Esophagus (tissue), 2 donors: Measurements from ENCODE around the gene GRK5. TPM values are rescaled to one million over a fixed set of nuclear protein-coding genes. Genes with fewer than 3 reads are reported as not detected.

ENCODE experiments used
- H3K27ac ChIP-seq, 2 donors: one replicate each; pipeline ENCODE4 v1.5.1; 2013; ENCODE audit warnings: low read depth in 2 of 2, mild to moderate bottlenecking in 2 of 2, inconsistent platforms in 1 of 2, low read length in 1 of 2, moderate library complexity in 1 of 2
- H3K27me3 ChIP-seq, 2 donors: one replicate each; pipeline ENCODE4 v1.6.1; 2013; ENCODE audit warnings: low read length in 2 of 2, control low read depth in 1 of 2, mild to moderate bottlenecking in 1 of 2; ENCODE audit not compliant: insufficient read depth in 2 of 2, control insufficient read depth in 1 of 2
- H3K36me3 ChIP-seq, 2 donors: one replicate each; pipeline ENCODE4 v1.6.1; 2013; ENCODE audit warnings: low read length in 1 of 2; ENCODE audit not compliant: control insufficient read depth in 2 of 2, insufficient read depth in 2 of 2
- H3K4me1 ChIP-seq, 2 donors: one replicate each; pipeline ENCODE4 v1.6.1; 2013; ENCODE audit warnings: low read length in 1 of 2; ENCODE audit not compliant: control insufficient read depth in 2 of 2, insufficient read depth in 2 of 2
- H3K4me3 ChIP-seq, 2 donors: one replicate each; pipeline ENCODE4 v1.5.1; 2013; ENCODE audit warnings: low read length in 2 of 2, mild to moderate bottlenecking in 2 of 2, low read depth in 1 of 2, moderate library complexity in 1 of 2
- H3K9me3 ChIP-seq, 2 donors: one replicate each; pipeline ENCODE4 v1.6.1; 2013; ENCODE audit warnings: mild to moderate bottlenecking in 2 of 2, low read depth in 1 of 2, low read length in 1 of 2, moderate library complexity in 1 of 2; ENCODE audit not compliant: control insufficient read depth in 2 of 2, insufficient read depth in 1 of 2
- WGBS, 2 donors: extraction: QIAGEN DNeasy Blood & Tissue Kit; methylation state at CpG; one replicate each; pipeline ENCODE4 v1.1.7; 2013; 5-methylcytosine and 5-hydroxymethylcytosine counted together
- polyA plus RNA-seq, 2 donors: library from polyadenylated mRNA; stranded (reverse); fragments of 200-250 nt; gene quantifications; one replicate each; pipeline ENCODE4 v1.2.3, GENCODE V29; 2013
- donor health status: healthy with polysubstance abuse.
- donor health status: Bipolar disorder and iron deficiency.

Gene GRK5
- polyA plus RNA-seq, 2 donors = 3.1 to 5.2 TPM

DNA sequence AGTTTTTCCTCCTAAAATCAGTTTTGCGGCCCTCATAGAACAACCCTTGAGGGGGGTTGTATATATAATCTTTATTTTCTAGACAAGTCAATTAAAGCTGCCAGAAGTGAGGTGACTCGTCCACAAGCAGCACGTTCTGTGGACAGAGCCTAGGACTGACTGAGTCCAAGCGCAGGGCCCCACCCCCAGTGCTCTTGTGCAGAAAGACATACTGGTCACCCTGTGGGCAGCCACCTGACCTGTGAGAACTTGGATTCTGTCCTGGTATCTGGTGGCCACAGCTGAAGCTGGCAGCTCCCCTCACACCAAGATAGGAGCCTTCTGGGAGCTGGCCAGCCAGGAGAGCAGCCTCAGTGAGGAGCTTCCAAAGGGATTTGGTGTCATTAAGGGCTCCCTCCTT, 89.3 kb downstream of the GRK5 start:
- Histone ChIP-seq H3K9me3 (no peaks in the 10 kb centered on the region), H3K4me1 (no peaks in the 10 kb centered on the region), H3K36me3 (no peaks in the 10 kb centered on the region), H3K27me3 (no peaks in the 10 kb centered on the region), H3K4me3 (no peak overlapping the region), H3K27ac (no peak overlapping the region)
- 82 to 90% methylated on average over 4 of the region's 4 CpGs for WGBS, 2 donors

DNA sequence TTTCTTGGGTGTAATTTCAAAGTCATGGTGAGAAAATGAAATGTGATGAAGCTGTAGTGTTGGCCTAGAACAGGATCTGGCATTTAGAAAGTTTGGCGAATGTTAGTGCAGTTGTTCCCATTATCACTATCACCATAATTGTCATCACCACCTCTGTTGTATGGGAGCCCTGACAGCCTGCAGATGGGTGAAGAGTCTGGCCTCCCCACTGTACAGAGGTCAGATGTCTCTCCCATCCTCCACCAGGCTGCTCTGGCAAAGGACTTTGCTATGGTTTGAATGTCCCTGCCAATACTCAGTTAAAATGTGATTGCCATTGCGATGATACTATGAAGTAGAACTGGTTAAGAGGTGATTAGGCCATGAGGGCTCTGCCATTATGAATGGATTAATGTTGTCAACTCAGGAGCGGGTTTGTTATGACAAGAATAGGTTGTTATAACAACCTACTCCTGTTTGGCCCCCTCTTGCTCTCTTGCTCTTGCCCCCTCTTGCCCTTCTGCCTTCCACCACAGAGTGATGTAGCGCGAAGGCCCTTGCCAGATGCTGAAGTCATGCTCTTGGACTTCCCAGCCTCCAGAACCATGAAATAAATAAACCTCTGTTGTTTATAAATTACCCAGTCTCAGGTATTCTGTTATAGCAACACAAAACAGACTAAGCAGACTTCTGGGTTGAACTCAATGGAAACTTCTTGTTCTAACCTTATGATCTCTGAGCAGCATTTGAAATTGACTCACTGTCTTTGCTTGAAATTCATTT, 90.0 kb downstream of the GRK5 start:
- H3K27ac ChIP-seq = no peak overlapping the region
- 78 to 80% methylated on average over 5 of the region's 5 CpGs for WGBS, 2 donors

DNA sequence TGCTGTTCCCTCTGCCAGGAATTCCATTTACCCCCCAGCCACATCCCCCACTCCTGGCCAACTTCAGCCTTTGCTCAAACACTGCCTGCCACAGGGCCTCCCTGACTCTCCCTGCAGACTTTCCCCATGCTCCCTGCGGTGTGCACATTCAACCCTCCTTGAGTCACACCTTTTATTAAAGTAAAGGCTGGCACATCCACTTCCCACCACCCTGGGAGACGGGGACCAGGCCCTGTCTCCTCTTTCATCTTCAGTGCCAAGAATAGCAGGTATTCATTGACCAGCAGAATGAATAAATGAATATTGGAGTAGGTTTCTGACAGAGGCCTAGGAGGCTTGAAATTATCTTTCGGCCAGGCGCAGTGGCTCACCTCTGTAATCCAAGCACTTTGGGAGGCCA, 91.4 kb downstream of the GRK5 start:
- Histone ChIP-seq H3K27ac (no peak overlapping the region), H3K4me1 (peaks cover 0 to 3% of the 10 kb centered on the region in 2 donors), H3K4me3 (no peak overlapping the region), H3K27me3 (no peaks in the 10 kb centered on the region), H3K36me3 (no peaks in the 10 kb centered on the region), H3K9me3 (no peaks in the 10 kb centered on the region)
- WGBS, 2 donors = 82 to 86% methylated on average over 4 of the region's 4 CpGs

More for the DNA sequence above, 90.0 kb downstream of the GRK5 start:
- H3K36me3 ChIP-seq = no peaks in the 10 kb centered on the region
- no peaks in the 10 kb centered on the region for H3K27me3 ChIP-seq
- H3K9me3 ChIP-seq = no peaks in the 10 kb centered on the region
- H3K4me1 ChIP-seq = no peaks in the 10 kb centered on the region
- no peak overlapping the region for H3K4me3 ChIP-seq

DNA sequence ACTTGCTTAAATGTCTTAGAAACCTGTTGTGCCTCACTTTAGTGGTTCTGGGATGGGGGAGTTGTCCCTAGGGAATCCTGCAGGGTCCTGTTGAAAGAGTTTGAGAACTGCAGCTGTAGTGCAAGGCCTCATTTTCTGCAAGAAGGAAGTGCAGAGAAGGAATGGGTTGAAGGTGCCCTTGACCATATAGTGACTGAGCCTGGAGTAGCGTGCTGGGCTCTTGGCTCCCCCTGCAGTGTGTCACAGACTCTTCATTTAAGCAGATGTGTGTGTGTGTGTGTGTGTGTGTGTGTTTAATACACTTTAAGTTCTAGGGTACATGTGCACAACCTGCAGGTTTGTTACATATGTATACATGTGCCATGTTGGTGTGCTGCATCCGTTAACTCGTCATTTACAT, 92.2 kb downstream of the GRK5 start:
- no peaks in the 10 kb centered on the region for H3K9me3 ChIP-seq
- peaks cover 0 to 8% of the 10 kb centered on the region in 2 donors for H3K4me1 ChIP-seq
- H3K27me3 ChIP-seq = no peaks in the 10 kb centered on the region
- H3K36me3 ChIP-seq = no peaks in the 10 kb centered on the region
- H3K27ac ChIP-seq = no peak overlapping the region
- 71 to 82% methylated on average over 3 of the region's 3 CpGs for WGBS, 2 donors
- no peak overlapping the region for H3K4me3 ChIP-seq

DNA sequence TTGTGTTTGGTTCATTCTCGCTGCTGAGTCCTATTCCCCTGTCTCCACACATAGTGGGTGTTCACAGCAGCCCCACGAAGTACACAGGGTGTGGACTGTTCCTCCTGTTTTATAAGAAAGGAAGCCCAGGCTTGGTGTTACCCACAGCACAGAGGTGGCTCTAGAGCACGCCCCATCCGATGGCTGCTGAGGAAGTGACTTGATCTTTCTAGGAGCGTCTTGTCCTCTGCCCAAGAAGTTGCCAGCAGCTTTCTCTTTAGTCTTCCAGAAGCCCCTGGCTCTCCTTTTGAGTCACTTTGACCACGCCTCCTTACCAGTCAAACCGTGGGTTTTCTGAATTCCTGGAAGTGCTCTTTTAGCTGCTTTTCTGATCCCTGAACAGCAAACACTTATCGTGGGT, 94.0 kb downstream of the GRK5 start:
- no peak overlapping the region for H3K4me3 ChIP-seq
- no peaks in the 10 kb centered on the region for H3K27me3 ChIP-seq
- peaks cover 0 to 11% of the 10 kb centered on the region in 2 donors for H3K4me1 ChIP-seq
- no peaks in the 10 kb centered on the region for H3K9me3 ChIP-seq
- peak overlapping the region; percentile 12 to 34 for H3K27ac ChIP-seq
- WGBS, 2 donors = 51 to 60% methylated on average over 8 of the region's 8 CpGs
- no peaks in the 10 kb centered on the region for H3K36me3 ChIP-seq

DNA sequence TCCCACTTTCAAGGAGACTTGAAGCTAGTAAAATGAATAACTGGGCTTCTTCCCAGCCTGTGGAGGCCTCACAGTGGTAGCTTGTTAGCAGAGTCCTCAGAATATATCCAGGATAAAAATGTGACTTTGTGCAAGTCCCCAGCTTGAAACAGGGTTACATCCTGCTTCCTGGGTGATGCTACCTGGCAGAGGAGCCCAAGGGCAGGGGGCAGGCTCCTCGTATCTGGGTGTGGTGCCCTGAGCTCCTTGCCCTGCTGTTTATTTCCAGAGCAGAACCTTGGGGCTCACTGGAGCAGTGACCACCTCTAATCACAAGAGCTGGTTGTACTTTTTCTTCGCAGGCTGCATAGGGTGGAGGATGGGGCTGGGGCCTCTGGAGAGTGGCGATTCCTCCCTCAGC, 94.8 kb downstream of the GRK5 start:
- H3K27me3 ChIP-seq = no peaks in the 10 kb centered on the region
- H3K36me3 ChIP-seq = no peaks in the 10 kb centered on the region
- H3K9me3 ChIP-seq = no peaks in the 10 kb centered on the region
- 62 to 71% methylated on average over 3 of the region's 3 CpGs for WGBS, 2 donors
- no peak overlapping the region for H3K4me3 ChIP-seq
- H3K4me1 ChIP-seq = peaks cover 0 to 16% of the 10 kb centered on the region in 2 donors
- H3K27ac ChIP-seq = peak overlapping the region in 1 of 2 donors; percentile 0

DNA sequence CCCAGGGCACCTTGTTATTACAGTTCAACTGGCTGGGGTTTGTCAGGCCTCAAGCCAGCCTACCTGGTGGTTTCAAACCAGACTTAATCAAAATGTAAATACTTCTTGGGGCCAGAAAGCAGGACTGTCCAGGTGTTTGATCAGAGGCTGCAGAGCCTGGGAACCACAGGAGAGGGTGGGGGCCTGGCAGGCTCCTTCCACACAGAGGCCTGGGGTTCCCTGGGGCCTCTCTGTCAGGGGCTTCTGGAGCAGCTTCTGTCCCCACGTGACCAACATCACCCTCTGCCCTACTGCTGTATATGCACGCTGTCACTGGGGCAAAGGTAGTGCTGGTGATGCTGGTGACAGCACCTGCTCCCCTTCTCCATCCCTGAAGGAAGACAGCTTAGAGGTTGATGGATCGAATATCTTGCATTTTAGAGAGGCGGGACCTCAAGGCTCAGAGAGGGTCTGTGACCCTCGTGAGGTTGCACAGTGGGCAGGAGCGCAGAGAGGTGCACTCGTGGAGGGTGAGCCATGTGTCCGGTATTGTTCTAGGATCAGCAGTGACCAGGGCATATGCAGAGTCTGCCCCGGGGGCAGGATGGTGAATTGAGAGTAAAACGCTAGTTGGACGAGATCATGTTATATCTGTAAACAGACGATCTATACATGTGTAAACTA, 95.4 kb downstream of the GRK5 start:
- Histone ChIP-seq H3K27me3 (no peaks in the 10 kb centered on the region), H3K27ac (peak overlapping the region in 1 of 2 donors; percentile 0), H3K9me3 (no peaks in the 10 kb centered on the region), H3K4me3 (no peak overlapping the region), H3K36me3 (no peaks in the 10 kb centered on the region), H3K4me1 (peaks cover 0 to 16% of the 10 kb centered on the region in 2 donors)
- WGBS, 2 donors = 75 to 86% methylated on average over 12 of the region's 12 CpGs

DNA sequence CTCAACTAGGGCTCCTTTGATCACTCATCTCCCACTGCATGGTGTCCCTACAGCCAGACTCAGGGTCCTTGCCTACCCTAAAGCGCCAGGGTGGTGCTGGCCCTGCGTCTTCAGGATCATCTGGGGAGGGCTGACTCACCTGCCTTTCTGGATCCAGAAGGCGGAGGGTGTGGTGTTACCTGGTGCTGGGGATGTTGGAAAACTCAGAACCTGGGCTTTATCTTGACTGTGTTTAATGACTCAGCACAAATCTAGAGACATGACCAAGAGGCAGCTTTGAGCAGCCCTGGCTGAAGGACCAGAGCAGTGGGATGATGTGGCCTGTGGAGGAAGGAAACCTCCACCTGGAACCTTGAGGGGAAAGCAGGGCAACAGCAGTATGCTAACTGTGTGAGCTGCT, 96.5 kb downstream of the GRK5 start:
- Histone ChIP-seq H3K9me3 (no peaks in the 10 kb centered on the region), H3K27me3 (no peaks in the 10 kb centered on the region), H3K36me3 (no peaks in the 10 kb centered on the region), H3K4me3 (no peak overlapping the region), H3K4me1 (peaks cover 0 to 16% of the 10 kb centered on the region in 2 donors), H3K27ac (no peak overlapping the region)
- 51 to 61% methylated on average over 3 of the region's 3 CpGs for WGBS, 2 donors

DNA sequence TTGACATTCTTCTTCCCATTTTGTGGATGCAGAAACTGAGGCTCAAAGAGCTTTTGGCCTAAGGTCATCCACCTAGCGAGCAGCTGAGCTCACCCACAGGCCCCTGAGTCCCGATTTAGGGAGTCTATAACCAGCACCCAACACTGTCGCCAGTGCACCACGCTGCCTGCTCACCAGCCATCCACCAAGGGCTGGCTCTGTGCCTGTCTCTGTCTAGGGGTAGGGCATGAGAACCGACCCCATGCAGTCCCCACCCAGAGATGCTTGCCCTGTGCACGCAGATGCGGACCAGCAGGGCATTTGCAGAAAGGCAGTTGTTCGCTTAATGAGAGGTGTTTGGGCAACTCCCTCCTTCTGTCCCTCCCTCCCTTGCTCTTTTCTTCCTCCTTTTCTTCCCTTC, 97.2 kb downstream of the GRK5 start:
- Histone ChIP-seq H3K9me3 (no peaks in the 10 kb centered on the region), H3K4me1 (peaks cover 0 to 19% of the 10 kb centered on the region in 2 donors), H3K4me3 (no peak overlapping the region), H3K36me3 (no peaks in the 10 kb centered on the region), H3K27ac (no peak overlapping the region), H3K27me3 (no peaks in the 10 kb centered on the region)
- 92 to 93% methylated on average over 8 of the region's 8 CpGs for WGBS, 2 donors
